ENCODE measurements around the gene ITGA2. TPM values are rescaled to one million over a fixed set of nuclear protein-coding genes. Genes with fewer than 3 reads are reported as not detected.

ITGA2 gene
- total RNA-seq, 3 donors from 2014 or later: 8.0 to 20.3 (median 17.6) TPM

DNA sequence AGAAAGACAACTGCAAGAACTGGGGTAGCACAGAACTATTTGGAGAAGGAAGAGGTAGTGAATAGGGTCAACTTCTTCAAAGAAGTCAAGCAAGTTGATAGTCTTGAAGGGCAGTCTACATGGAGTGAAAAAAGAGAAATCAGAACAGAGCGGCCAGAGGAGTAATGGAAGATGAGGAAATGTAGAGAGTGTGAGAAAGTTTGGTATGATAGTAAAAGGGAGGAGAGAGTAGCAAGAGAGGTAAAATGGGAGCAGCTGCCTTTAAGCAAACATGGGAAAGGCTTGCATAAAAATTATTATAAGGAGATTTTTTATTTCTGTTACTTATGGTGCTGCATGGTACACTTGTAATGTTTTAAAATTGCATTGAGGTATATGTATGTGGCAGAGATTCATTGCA lies 6.8 kb downstream of the ITGA2 start:
- intact Hi-C loops (cut with DNase I, micrococcal nuclease): no loop called here
- ATAC-seq: no peak
- H3K9me3 ChIP-seq: no peaks in the 10 kb centered on the region
- H3K4me3 ChIP-seq: no peak overlapping the region
- TF ChIP-seq, protein P1, sequence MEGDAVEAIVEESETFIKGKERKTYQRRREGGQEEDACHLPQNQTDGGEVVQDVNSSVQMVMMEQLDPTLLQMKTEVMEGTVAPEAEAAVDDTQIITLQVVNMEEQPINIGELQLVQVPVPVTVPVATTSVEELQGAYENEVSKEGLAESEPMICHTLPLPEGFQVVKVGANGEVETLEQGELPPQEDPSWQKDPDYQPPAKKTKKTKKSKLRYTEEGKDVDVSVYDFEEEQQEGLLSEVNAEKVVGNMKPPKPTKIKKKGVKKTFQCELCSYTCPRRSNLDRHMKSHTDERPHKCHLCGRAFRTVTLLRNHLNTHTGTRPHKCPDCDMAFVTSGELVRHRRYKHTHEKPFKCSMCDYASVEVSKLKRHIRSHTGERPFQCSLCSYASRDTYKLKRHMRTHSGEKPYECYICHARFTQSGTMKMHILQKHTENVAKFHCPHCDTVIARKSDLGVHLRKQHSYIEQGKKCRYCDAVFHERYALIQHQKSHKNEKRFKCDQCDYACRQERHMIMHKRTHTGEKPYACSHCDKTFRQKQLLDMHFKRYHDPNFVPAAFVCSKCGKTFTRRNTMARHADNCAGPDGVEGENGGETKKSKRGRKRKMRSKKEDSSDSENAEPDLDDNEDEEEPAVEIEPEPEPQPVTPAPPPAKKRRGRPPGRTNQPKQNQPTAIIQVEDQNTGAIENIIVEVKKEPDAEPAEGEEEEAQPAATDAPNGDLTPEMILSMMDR (IDR thresholded peaks at IDR 0.05): no peak
- peaks cover 12% of the 10 kb centered on the region for H3K4me1 ChIP-seq (ENCODE audit: low read depth)
- DNase-seq: no peak
- H3K36me3 ChIP-seq (ENCODE audit: low read depth): no peaks in the 10 kb centered on the region

DNA sequence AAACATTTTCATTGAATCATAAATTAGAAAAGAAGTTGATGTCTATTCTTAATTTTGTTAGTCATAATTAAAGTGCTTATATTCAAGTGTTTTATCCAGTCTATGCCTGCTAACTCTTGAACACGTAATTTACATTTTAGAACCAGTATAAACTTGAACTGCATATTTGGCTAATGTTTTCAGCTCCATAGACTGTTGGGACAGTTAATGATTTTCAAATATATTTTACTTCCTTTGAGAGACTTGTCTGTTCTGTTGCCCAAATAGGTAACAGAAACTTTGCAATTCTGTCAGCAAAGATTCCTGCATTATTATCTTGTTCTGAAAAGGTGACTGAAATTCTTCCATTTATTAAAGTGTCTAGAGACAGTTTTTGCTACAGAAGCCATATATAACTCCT lies 7.8 kb downstream of the ITGA2 start:
- TF ChIP-seq, protein P1 (IDR thresholded peaks at IDR 0.05): no peak
- intact Hi-C loops (cut with DNase I, micrococcal nuclease): no loop called here
- peaks cover 12% of the 10 kb centered on the region for H3K4me1 ChIP-seq (ENCODE audit: low read depth)
- no peaks in the 10 kb centered on the region for H3K36me3 ChIP-seq (ENCODE audit: low read depth)
- no peak for DNase-seq
- ATAC-seq: peak; percentile 52
- H3K4me3 ChIP-seq: no peak overlapping the region
- no peaks in the 10 kb centered on the region for H3K9me3 ChIP-seq

DNA sequence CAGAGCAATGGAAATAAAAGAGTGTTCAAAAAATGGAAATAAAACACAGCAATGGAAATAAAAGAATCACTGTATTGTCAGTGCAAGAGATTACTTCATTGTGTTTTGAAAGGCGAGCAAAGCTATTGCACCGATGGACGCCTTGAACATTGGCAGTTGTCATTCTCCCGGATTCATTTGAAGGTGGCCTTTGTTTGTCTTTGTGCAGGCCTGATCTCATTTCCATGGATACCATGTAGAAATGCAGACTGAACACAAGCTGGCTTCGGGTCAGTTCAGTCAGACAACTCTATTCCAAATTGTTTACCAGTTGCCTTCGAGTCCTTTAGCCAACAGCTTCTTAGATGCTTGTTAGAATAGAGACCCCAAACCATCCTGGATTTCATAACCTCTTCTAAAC lies 8.3 kb downstream of the ITGA2 start:
- peaks cover 12% of the 10 kb centered on the region for H3K4me1 ChIP-seq (ENCODE audit: low read depth)
- TF ChIP-seq, protein P1 (IDR thresholded peaks at IDR 0.05): no peak
- no peak overlapping the region for H3K4me3 ChIP-seq
- intact Hi-C loops (cut with DNase I, micrococcal nuclease): no loop called here
- ATAC-seq: peak; percentile 83
- no peaks in the 10 kb centered on the region for H3K36me3 ChIP-seq (ENCODE audit: low read depth)
- no peaks in the 10 kb centered on the region for H3K9me3 ChIP-seq
- DNase-seq: peak in 1 of 3 donors; percentile 16

DNA sequence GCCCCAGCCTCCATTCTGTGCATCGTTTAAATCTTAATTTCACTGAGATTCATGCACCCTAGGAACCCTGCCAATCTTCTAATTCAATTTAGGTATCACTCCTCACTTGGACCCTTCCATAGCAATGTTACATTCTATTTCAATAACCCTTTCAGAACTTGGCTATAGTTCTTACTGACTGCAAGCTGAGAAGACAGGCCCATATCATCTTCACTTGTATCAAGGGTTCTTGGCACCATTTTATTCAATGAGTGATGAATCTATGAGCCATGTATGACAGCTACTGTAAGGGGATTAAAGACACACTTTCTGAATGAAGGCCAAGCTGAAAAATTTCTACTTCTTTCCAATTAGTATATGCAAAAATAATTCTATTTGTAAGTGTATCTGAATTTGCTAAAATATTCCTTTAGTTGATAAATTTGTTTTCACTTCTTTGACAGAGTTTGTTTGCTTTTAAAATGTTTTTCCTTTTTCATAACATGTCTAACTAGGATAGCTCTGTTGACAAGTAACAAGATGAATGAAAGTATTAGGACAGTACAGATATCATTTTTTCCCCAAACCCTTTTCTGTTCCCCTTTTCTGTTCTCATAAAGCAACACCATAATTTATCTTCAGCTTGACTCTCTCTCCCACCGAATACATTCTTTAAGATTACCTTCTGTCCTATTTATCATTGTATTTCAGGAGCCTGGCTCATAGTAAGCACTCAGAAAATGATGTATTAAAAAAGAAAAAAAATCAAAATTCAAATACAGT lies 9.6 kb downstream of the ITGA2 start:
- H3K36me3 ChIP-seq (ENCODE audit: low read depth): no peaks in the 10 kb centered on the region
- intact Hi-C loops (cut with DNase I, micrococcal nuclease): no loop called here
- DNase-seq (no peak), ATAC-seq (no peak)
- H3K9me3 ChIP-seq: no peaks in the 10 kb centered on the region
- TF ChIP-seq, protein P1 (IDR thresholded peaks at IDR 0.05): no peak
- peaks cover 12% of the 10 kb centered on the region for H3K4me1 ChIP-seq (ENCODE audit: low read depth)
- H3K4me3 ChIP-seq: no peak overlapping the region

DNA sequence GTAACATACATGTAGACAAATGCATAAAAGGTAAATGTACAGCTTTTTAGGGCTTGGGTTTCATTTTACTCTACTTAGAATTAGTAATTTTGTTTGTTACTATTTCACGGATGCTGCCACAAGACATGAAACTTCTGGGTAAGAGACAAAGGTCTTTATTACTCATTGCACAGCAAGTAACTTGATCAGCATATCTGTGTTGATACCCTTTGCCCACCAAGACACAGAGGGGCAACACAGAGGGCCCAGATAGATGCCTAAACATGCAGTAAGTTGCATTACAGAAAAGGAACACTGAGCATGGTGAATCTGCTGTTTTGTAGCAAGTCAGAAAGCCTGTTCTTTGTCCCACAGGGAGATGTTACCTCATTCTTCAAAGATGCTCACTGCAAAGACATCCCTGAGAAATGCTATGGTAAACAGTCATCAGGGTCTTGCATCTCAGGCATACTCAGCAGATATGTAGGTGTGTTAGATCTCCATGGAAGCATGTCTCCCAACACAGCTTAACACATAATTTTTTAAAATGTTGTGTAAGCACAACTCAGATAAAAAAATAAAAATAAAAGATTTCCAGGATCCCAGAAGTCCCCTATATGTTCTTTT lies 10.3 kb downstream of the ITGA2 start:
- DNase-seq (no peak), ATAC-seq (no peak)
- H3K4me1 ChIP-seq (ENCODE audit: low read depth): peaks cover 12% of the 10 kb centered on the region
- no peaks in the 10 kb centered on the region for H3K9me3 ChIP-seq
- intact Hi-C loops (cut with DNase I, micrococcal nuclease): no loop called here
- TF ChIP-seq, protein P1 (IDR thresholded peaks at IDR 0.05): no peak
- no peak overlapping the region for H3K4me3 ChIP-seq
- H3K36me3 ChIP-seq (ENCODE audit: low read depth): no peaks in the 10 kb centered on the region
